Left lung (tissue), 10 donors: ENCODE measurements around the gene PCSK7. TPM values are rescaled to one million over a fixed set of nuclear protein-coding genes. Genes with fewer than 3 reads are reported as not detected.

Experiments used
- ATAC-seq: fragments of 200-7000 bp; cut with Tn5 transposase; one replicate; pipeline ENCODE4 v1.9.1; 2020; ENCODE audit warnings: moderate library complexity
- DNase-seq, 4 donors: peaks; one replicate each; pipeline ENCODE4 v3.0.0-alpha.2; 2013 to 2020
- H3K27ac ChIP-seq, 2 donors: fragments of 200-600 bp; sonication (generic) in 1 of 2; one replicate each; pipeline versions ENCODE4 v1.5.0 to v1.8.0; 2020 to 2021
- H3K27me3 ChIP-seq, 2 donors: fragments of 200-600 bp; sonication (generic) in 1 of 2; one replicate each; pipeline versions ENCODE4 v1.5.0 to v1.8.0; 2020 to 2021
- H3K36me3 ChIP-seq, 2 donors: fragments of 200-600 bp; sonication (generic) in 1 of 2; one replicate each; pipeline versions ENCODE4 v1.5.0 to v1.8.0; 2020 to 2021
- H3K4me1 ChIP-seq, 2 donors: fragments of 200-600 bp; one replicate each; pipeline ENCODE4 v1.8.0; 2021
- H3K4me3 ChIP-seq, 2 donors: fragments of 200-600 bp; sonication (generic) in 1 of 2; one replicate each; pipeline versions ENCODE4 v1.5.0 to v1.8.0; 2020 to 2021; ENCODE audit warnings: mild to moderate bottlenecking in 1 of 2
- H3K9me3 ChIP-seq, 2 donors: fragments of 200-600 bp; sonication (generic) in 1 of 2; one replicate each; pipeline versions ENCODE4 v1.5.0 to v1.8.0; 2020 to 2021
- CTCF ChIP-seq, 2 donors: fragments of 200-600 bp; sonication (generic) in 1 of 2; IDR thresholded peaks; one replicate each; pipeline versions ENCODE4 v1.5.0 to v1.8.0; 2021; ENCODE audit warnings: antibody characterized with exemption in 2 of 2
- intact Hi-C, 2 donors: fragments of 100-400 bp; cut with DNase I; formaldehyde crosslinking; loops; one replicate each; pipeline versions ENCODE4 v1.11.2 to v1.14.2; 2022
- polyA plus RNA-seq, 6 donors: library from polyadenylated mRNA; unstranded; fragments of 120-200 nt; gene quantifications; one replicate each; pipeline ENCODE4 v1.2.1, GENCODE V29; 2013; ENCODE audit not compliant: insufficient read length in 6 of 6
- total RNA-seq, 2 donors: library from RNA; stranded (reverse); fragmentation: NEBNext Ultra II Directional; extraction: Animal tissue kit (Norgen Biotek cat#: 25700); gene quantifications; one replicate each; pipeline ENCODE4 v1.2.1, GENCODE V29; 2021
- donor health status: DM: no; HTN: yes; CAD: no.
- donor health status: DM: no; HTN: no; CAD: no.

Gene PCSK7
- total and polyA plus RNA-seq, 8 donors = 24.5 to 77.8 (median 30.2) TPM

DNA sequence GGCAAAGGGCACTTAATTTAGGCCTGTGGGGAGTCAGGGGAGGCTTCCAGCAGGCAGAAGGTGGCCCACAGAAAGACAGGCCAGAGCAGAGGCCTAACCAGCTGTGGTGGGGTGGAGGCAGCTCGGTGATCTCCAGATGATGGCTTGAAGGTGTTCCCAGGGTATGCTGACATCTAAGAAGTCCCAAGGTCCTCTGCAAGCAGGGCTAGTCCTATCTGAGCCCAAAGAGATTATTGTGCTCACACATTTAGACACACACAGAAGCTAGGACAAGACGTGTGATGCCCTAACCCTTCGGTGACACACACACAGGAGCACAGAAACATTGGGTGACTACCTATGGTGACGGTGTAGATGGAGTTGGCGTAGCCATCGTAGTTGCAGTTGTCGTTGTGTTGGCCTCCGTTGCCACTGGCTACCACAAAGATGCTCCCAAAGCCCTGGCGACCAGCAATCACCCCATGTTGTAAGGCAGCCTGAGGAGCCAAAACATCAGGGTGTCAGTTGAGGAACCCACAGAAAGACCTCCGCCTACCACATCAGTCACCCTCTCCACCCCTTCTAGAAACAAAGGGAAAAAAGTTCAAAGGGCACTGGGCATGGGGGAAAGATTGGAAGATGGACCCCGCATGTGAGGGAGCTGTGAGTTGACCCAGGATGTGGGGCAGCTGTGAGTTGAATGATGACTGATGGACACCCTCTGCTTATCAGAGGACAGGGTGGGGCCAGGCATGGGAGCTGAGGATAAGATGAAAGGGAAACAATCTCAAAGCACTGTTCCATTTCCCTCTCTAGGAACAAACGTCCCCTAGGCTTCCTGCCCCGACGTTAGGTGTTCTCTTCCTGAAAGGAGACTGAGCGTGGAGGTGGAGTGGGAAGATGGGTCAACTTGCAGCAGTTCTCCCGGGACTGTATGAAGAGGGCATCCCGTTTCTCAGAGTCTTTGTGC lies 7.9 kb downstream of the PCSK7 start:
- Histone ChIP-seq H3K27ac (no peak overlapping the region), H3K27me3 (no peaks in the 10 kb centered on the region), H3K9me3 (no peaks in the 10 kb centered on the region), H3K4me1 (peaks cover 12 to 20% of the 10 kb centered on the region in 2 donors), H3K36me3 (peaks cover 0 to 94% of the 10 kb centered on the region in 2 donors), H3K4me3 (no peak overlapping the region)
- intact Hi-C loops = no loop called here
- no peak for TF ChIP-seq CTCF (IDR thresholded peaks at IDR 0.05)
- no peak for DNase-seq
- no peak for ATAC-seq

DNA sequence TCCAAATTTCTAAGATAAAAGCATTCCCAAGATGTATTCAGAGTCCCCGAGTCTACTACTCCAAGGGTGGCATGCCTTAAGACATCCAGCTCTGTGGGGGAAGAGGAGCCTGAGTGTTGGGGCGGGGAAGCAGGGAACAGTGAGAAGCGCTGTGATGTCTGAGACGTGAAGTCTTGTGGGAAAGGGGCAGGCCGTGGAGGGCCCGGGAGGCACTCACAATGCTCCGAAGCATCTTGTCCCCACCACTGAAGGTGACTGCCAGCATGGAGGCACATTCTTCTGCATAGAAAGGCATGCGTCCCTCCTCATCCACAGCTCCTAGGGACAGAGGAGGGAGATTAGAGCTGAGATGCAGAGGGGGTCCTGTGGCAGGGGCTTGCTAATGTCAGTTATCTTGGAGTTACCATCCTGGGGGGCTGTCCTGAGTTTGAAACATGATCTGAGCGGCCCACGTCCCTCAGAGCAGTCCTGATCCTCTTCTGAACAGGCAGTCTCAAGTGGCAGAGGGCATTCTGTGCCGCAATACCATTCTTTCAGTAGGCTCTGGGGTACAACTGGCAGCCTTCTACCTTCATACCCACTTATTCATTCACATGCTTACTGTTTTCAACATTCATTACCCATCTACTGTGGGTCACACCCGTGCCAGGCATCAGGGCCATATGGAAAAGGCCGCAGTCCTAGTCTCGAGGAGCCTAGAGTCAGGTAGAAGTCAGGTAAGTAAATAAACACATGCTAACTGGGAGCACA lies 8.7 kb downstream of the PCSK7 start:
- ATAC-seq (no peak), DNase-seq (no peak)
- intact Hi-C loops = no loop called here
- TF ChIP-seq CTCF (IDR thresholded peaks at IDR 0.05) = no peak
- Histone ChIP-seq H3K4me3 (no peak overlapping the region), H3K27ac (no peak overlapping the region), H3K9me3 (no peaks in the 10 kb centered on the region), H3K4me1 (peaks cover 12 to 20% of the 10 kb centered on the region in 2 donors), H3K36me3 (peaks cover 0 to 94% of the 10 kb centered on the region in 2 donors), H3K27me3 (no peaks in the 10 kb centered on the region)

DNA sequence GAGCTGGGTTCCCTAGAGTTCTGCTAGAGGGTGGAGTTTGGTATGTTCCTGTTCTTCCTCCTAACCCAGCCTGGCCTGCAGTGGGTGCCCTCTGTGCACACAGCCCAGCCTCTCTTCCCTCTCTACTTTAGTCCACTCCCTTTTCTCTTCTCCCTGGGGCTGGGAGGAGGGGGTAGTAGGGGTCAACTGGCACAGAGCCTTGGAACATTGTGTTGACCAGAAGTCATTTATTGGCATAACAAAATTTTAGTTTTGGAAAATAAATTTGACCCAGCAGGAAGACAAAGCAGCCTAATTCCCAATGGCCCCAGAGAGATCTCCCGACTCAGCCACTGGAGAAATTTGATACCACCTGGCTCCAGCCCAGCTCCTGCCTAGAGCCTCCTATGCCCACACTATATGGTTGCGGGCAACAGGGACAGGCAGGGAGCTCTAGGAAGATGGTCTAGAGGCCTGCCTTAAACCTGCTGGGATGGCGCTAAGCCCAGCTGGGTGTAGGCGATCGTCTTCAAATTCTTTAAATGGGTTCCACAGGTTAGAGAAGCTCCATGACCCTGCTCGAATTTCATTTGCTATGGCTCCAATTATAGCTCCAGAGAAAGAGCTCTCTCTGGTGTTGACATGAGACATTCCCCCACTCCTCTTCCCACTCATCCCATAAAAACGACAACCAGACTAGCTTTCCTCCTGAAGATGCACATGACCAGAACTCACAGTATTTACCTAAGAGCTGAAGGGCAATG lies 9.9 kb downstream of the PCSK7 start:
- peaks cover 0 to 94% of the 10 kb centered on the region in 2 donors for H3K36me3 ChIP-seq
- TF ChIP-seq CTCF (IDR thresholded peaks at IDR 0.05) = no peak
- no peaks in the 10 kb centered on the region for H3K27me3 ChIP-seq
- ATAC-seq = peak; percentile 70
- no peak overlapping the region for H3K4me3 ChIP-seq
- no peaks in the 10 kb centered on the region for H3K9me3 ChIP-seq
- H3K4me1 ChIP-seq = peaks cover 12 to 20% of the 10 kb centered on the region in 2 donors
- peak overlapping the region in 1 of 2 donors; percentile 69 for H3K27ac ChIP-seq
- peak in 1 of 4 donors; percentile 41 for DNase-seq
- intact Hi-C loops = no loop called here

- H3K9me3 ChIP-seq = no peaks in the 10 kb centered on the region
- H3K4me1 ChIP-seq = peaks cover 12 to 20% of the 10 kb centered on the region in 2 donors
- TF ChIP-seq CTCF (IDR thresholded peaks at IDR 0.05) = no peak
- DNase-seq (no peak), ATAC-seq (peak; percentile 15)
- intact Hi-C loops = no loop called here
- H3K4me3 ChIP-seq = no peak overlapping the region
- peak overlapping the region in 1 of 2 donors; percentile 69 for H3K27ac ChIP-seq
- peaks cover 0 to 97% of the 10 kb centered on the region in 2 donors for H3K36me3 ChIP-seq
- no peaks in the 10 kb centered on the region for H3K27me3 ChIP-seq
These were observed 10.7 kb downstream of the PCSK7 start for GRCh38 chr11:117220999-117221774.
